Fibroblast of skin of left biceps (primary cell): Measurements from ENCODE around the gene PLAAT5.

Experiments used
- DNase-seq, 2 experiments: peaks; one replicate each; pipeline ENCODE4 v3.0.0-alpha.2; 2013; ENCODE audit warnings: low read depth in 2 of 2

PLAAT5 gene

DNA sequence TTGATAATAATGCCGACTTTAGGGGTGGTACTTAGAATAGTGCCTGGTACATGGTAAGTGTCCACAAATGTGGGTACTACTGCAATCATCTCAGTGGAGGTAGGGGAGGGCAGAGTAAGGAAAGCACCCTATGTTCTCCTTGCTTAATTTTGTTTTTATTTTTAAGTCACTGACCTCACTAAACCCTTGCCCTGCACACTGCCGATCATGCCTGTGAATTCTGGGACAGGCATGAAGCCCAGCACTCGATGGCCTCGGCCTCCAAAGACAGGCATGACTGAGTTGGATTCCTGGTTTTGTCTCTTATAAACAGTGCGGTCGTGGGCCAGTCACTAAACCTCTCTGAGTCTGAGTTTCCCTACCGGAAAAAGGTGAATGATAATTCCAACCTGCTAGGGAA, 21.8 kb upstream of the PLAAT5 start:
- no peak for DNase-seq

DNA sequence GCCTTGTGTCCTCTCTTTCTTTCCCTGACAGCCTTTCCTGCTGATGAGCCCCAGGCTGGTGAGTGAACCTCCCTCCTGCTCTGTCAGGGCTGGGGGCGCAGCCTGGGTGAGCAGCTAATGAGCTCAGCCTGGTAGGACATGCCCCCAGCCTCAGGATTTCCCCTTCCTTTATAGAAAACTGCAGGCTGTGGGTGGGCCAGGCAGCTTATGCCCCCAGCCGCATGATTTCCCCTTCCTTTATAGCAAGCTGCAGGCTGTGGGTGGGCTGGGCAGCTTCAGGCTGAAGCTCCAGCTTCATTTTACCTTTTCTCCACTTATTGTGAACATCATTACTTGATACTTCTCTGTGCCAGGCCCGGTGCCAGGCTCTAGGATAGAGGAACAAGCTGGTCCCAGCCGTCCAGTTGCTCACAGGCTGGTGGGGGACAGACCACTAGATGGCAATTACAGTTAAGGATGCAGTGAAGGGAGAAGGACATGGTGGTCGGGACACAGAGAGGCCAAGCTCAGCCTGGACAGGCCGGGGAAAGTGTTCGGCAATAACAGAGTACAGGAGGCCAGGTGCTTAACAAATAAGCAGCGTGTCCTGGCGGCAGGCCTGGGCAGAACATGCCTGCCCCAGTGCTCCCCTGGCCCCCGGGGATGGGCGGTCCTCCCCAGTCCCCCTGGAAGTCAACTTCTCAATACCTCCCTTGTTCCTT, 20.2 kb upstream of the PLAAT5 start:
- no peak for DNase-seq

DNA sequence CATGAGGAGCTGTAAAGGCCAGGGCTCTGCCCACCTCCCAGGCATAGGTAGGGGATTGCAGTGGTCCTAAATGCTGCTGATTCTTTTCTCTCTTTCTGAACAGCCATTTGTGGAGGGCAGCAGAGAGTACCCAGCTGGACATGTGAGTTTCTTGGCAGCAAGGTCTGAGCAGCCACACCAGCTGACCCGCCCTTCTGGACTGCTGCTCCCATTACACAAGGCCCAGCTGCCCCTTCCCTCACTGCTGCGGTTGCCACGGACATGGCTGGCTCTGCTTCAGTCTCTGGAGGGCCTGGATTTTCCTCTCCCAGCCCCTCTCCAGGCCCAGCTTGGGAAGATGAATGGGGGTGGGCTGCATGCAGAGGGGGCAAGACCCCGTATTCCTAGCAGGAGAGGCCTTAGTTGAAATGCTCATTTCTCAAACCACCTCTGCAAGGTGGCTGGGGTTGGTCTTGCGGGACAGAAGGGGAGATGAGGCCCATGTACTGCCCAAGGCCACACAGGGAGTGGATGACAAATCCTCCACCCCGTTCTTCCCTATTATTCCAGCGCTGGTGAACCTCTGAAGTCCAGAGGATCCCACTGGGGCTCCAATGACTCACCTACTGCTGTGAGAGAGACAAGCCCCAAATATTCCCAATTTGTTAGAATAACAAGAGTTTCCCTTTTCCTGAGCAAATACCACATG, 19.5 kb upstream of the PLAAT5 start:
- DNase-seq = peak in 1 of 2 experiments; percentile 5

DNA sequence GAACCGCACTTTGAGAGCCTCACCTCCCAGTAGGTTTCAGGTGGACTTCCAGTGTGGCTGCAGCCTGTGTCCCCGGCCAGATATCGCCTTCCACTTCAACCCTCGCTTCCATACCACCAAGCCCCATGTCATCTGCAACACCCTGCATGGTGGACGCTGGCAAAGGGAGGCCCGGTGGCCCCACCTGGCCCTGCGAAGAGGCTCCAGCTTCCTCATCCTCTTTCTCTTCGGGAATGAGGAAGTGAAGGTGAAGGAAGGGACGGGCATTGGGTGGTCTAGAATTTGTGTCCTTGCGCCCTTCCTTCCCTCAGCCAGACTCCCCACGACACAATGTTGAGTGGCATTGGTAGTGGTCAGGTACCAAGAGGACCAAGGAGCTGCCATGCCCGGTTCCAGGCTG, 17.8 kb upstream of the PLAAT5 start:
- no peak for DNase-seq

DNA sequence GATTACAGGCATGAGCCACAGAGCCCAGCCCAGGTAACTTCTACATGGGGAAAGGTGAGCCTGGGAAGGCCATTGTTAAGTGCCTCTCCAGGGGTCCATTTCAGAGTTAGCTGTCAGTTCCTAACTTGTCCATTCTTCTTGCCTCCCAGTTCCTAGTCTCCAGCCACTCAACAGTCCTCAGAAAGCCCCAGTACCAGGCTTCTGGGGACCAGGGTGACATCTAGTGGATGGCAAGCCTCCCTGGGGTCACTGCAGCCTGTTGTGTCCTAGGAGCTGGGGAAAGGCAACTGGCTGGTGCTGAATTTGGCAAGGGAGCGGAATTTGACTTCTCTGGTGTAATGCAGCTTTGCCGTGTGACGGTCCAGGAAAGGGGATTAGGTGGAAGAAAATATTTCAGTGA, 17.0 kb upstream of the PLAAT5 start:
- no peak for DNase-seq

DNA sequence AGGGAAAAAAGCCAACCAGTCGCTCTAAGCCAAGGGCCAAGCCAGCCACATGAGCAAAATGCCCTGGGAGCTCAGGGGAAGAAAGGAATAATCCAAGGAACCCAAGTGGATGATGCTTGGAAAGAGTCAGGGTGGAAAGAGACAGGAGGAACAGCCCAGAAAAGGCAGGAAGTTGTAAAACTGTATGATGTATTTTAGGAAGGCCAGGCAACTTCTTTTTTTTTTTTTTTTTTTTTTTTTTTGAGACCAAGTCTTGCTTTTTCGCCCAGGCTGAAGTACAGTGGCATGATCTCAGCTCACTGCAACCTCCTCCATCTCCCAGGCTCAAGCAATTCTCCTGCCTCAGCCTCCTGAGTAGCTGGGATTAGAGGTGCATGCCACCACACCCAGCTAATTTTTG, 16.5 kb upstream of the PLAAT5 start:
- DNase-seq = no peak

DNA sequence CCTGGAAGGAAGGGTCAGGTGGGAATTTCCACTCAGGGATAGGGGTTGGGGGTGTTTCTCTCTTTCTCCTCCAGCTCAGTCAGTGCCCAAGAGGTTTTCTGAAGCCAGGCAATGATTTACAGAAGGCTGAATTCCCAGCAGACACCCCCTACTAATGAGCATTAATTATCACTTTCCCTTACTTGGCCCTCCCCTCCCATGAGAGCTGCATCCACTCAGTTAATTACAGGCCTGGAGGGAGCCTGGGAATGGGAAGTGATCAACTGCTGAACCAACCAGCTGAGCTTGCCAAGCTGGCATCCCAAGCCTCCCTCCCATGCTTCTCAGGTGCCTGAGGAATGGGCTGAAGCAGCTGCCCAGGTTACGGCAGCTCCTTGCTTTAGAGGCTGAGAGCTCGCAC, 15.9 kb upstream of the PLAAT5 start:
- no peak for DNase-seq

DNA sequence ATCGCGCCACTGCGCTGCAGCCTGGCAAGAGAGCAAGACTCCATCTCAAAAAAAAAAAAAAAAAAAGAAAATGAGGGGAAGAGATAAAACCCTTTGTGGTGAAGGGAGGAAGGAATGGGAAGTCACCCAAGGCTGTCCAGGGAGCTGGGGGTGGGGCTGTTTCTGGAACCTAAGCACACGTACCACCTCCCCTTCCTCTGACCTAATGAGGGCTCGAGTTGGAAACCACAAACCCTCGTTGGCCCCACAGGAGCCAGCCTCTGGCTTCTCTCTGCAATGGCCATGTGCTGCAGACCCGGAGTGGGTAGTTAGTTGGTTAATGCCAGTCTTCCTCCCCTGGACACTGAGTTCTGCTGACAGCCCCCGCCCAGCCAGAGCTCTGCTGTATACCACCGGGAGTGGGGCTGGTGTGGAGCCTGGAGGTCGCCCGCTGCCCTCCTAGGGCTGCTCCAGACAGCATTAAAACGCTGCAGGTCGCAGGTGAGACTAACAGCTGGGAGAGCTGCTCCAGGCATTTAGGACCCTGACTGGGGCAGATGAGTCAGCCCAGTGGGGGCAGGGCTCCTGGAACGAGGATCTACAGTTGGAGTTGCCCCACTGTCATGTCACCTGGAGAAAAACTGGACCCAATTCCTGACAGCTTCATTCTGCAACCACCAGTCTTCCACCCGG, 15.0 kb upstream of the PLAAT5 start, which contains the start of gene LGALS12:
LGALS12 (plus strand) TSS at position 228 of the 672 bp plus-strand sequence; CDS start at position 603, 375 bp downstream.
- no peak for DNase-seq

DNA sequence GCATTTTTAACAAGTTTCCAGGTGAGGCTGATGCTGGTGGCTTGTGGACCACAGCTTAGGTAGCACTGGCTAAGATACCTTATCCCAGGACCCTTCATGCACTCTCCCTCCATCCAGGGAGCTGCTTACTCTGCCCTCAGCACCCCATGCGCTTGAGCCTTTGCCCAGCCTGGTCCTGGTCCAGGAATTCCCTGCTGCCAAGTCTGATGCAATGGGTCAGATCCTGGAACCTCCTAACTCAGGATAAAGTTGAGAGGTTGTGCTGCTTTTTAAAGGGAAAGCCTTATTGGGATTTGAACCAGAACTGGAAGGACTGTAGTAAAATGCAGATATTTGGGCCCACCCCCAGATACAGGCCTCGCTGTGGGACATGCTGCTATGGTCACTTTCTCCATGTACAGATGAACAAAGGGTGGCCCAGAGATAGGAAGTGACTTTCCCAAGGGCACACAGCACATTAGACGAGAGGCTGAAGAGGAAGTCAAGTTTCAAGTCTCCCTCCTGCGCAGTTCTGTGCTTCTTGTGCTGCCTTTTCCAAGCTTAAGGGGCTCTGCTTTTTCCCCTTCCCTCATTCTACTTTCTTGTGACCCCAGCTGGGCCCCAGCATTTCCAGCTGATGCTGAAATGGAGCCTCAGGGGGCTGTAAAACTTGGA, 14.1 kb upstream of the PLAAT5 start:
- no peak for DNase-seq

DNA sequence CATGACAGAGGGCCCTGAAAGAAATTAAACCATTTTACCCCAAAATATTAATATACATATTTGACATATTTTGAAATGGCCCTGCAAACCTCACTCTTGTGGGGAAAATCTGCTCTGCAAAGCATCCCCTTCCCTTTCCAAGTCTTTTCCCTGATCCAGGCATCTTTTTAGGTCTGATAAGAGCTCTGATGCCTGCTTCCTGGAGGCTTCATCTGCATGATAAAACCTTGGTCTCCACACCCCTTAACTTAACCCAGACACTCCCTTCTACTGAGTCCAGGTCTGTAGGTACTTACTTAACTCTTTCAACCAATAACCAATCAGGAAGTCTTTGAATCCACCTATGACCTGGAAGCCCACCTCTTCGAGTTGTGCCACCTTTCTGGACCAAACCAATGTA, 13.1 kb upstream of the PLAAT5 start:
- no peak for DNase-seq

DNA sequence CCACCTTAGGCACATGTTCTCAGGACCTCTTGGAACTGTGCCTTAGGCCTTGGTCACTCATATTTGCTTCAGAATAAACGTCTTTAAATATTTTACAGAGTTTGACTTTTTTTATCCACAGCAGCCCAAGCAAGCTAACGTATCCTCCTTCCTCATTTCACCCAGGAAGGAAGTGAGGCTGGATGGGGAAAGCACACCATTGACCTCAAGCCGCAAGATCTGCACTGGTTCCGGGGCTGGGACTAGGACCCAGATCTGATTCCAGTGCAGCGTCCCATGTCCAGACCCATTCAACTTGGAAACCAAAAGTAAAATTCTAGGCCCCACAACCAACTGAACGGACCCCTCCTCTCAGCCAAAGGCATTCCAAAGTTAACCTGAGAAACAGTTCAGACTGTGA, 12.5 kb upstream of the PLAAT5 start:
- DNase-seq = no peak

DNA sequence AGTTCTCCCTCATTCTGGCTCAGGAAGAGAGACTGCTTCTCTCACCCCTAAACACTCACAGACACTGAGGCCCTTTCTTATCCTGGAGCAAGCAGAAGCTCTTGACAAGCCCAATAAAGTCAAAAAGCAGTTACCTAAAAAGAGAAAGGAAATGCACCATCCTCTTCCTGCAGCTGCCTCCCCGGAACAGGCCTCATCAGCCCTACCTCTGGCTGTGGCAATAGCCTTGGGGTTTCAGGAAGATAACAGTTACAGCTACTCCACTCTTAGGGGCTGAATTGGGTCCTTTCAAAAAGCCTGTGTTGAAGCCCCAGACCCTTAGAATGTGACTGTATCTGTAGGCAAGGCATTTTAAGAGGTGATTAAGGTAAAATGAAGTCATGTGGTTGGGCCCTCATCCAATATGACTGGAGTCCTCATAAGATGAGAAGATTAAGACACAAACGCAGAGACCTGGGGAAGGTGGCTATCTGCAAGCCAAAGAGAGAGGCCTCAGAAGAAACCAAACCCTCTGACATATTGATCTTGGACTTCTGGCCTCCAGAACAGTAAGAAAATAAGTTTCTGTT, 11.4 kb upstream of the PLAAT5 start:
- no peak for DNase-seq

DNA sequence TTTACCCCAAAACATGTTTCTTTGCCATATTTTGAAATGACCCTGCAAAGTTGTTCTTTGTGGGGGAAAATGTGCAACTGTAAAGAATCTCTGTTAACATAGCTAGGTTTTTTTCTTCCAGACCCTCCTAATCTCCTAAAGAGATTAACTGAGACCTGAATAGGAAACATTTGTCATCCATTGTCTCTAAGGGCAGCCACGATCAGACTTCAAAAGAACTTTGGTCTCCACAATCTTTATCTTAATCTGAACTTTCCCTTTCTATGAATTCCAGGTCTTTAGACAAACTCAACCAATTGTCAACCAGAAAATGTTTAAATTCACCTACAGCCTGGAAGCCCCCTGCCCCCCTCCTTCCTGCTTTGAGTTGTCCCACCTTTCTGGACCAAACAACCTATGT, 10.3 kb upstream of the PLAAT5 start:
- DNase-seq = no peak

DNA sequence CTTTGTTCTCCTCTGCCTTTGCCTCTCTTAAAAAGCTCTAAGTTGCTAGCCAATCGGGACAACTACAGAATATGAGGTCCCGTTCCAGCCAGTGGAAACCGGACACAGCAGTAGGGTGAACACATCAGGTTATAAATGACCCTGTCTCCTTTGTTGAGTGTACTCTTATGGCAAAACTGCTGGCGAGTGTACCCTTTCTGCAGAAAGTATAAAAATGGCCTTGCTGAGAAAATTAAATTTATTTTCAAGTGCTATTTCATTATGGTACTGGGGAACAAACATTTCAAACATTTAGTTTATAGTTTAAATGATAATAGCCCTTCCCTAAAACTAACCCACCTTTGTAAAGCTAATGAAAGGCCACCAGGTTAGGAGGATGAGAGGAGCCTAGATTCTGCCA, 8.9 kb upstream of the PLAAT5 start:
- DNase-seq = no peak

DNA sequence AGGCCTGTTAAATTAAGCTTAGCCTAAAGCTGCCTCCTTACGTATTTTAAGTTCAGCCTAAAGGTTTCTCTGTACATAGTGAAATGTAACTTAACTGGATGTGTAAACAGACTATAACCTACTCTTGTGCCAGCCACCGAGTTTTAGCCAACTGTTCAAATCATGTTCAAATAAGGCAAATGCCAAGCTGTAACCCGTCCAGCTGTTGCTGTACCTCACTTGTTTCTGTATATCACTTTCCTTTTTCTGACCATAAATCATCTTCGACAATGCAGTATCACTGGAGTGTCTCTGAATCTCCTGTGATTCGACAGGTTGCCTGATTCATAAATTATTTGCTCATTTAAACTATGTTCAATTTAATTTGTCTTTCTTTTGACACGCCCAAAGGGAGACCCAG, 4.0 kb upstream of the PLAAT5 start:
- DNase-seq = no peak

DNA sequence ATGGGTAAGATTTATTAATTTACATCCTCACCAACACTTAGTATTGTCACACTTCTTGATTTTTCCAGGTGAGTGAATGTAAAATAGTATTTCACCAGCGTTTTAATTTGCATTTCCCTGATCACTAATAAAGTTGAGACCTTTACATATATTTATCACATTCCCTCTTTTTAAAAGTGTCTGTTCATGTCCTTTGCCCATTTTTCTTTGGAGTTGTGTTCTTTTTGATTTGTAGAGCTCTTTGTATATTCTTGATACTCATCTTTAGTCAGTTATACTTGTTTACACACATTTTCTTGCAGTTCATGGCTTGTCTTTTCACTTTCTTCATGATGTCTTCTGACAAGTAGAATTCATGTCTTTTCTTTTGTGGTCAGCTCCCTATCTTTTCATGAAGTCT, 2.2 kb upstream of the PLAAT5 start:
- DNase-seq = no peak

DNA sequence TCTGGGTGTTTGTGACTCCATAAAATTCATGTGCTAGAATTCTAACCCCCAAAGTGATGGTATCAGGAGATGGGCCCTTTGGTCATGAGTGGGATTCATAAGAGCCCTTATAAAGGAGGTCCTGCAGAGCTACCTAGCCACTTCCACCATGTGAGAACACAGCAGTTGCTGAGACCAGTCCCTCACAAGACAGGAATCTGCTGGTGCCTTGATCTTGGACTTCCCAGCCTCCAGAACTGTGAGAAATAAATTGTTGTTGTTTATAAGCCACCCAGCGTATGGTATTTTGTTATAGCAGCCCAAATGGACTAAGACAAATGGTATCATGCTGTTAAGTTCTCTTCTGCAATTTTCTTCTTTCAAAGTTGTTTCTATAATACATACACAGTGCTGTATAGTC, 1.5 kb upstream of the PLAAT5 start:
- DNase-seq = no peak

DNA sequence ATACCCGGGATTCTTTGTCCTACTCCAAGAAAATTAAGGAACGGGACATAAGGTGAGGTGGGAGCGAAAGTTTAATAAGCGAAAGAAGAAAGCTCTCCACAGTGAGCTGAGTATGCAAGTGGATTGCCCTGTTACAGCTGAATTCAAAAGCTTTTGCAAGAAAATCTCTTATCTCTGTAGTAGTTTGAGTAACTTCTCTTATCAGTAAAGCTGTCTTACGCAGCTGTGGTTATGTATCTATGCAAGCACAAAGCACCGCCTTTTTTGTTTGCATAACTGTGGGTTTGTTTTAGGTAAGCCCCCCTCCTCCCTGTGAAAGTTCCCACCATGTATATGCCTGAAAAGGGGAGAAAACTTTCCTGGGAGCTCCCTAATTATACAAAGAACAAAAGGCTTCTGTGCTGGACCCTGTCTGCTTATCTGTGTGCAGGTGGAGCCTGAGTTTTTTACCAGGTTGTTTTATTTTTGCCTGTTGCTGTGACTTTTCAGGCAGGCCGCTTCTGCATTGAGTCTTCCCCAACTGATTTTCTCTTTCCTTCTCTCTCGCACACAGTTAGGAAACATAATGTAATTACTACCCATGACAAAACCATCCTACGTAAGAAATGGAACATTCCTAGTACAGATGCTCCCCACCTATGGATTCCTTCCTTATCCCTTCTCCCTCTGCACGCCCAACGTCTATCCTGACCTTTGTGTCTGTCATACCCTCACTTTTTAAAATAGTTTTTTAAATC, 837 bp upstream of the PLAAT5 start:
- no peak for DNase-seq

DNA sequence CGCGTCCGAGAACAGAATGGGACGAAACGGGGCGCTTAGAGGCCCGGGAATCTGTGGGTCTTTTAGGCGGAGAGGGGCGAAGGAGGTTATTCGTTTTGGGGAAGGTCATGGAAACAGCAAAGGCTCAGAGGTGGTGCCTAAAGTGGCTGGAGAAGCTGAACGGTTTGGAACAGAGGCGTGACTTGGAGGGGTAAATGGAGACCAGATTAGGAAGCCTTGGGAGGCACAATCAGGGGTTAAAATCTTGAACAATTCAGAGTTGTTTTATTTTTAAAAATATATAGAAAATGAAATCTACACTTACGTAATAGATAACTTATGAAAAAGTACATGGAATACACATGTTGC, 247 bp upstream of the PLAAT5 start:
- DNase-seq = no peak

DNA sequence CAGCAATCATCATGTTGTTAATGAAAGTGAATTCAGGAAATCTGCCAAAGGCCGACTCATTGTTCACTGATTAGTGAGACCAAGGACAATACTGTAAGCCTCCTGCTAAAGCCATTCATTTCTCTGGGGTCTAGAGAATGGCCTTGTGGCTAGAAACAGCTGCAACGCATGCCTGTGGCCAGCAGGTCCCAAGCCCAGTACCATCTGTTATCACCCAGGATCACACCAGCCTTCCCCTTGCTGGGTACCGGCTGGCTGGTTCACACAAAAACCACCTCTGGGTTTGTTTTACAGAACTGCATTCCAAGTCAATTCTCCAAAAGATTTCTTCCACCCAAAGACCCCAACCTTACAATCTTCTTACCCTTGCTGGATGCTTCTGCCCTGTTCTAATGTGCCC, 1.1 kb downstream of the PLAAT5 start:
- DNase-seq = no peak

DNA sequence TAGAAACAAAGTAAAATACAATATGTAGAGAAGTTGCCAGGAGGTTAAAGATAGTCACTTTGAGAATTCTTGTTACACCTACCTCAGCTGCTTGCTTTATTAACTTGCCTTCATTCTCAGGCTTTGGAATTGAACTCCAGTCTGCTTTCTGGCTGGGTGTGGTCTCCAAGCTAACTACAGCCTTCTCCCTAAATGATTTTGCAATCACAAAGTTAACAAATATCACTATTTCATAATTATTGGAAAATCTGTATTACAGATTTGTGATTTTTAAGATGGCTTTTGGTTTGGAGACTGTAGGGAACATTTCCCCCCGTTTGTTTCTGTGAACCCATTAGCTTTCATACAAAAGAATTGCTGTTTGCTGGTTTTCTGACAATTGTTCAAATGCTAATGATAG, 2.2 kb downstream of the PLAAT5 start:
- no peak for DNase-seq

DNA sequence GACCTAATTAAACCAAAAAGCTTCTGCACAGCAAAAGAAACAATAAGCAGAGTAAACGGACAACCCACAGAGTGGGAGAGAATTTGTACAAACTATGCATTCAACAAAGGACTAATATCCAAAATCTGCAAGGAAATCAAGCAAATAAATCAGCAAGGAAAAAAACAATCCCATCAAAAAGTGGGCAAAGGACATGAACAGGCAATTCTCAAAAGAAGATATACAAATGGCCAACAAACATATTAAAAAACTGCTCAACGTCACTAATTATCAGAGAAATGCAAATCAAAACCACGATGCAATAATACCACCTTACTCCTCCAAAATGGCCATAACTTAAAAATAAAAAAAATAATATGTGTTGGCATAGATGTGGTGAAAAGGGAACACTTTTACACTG, 5.2 kb downstream of the PLAAT5 start:
- DNase-seq = no peak
